GM18909 (cell line): Measurements from ENCODE around the gene PGA3.
A peak's percentile ranks its signal among the peaks of the same experiment; 100 is the strongest.
"Not testable (repeated sequence)": the region's sequence is repeated elsewhere in the genome, so short reads cannot be mapped to it uniquely, and the experiment has no call there.

Experiments used
- ATAC-seq: cut with Tn5 transposase; IDR thresholded peaks from one replicate; pipeline ENCODE4 v1.9.1; 2021; ENCODE audit warnings: mild to moderate bottlenecking; ENCODE audit not compliant: unreplicated experiment, poor library complexity

The PGA3 gene

DNA sequence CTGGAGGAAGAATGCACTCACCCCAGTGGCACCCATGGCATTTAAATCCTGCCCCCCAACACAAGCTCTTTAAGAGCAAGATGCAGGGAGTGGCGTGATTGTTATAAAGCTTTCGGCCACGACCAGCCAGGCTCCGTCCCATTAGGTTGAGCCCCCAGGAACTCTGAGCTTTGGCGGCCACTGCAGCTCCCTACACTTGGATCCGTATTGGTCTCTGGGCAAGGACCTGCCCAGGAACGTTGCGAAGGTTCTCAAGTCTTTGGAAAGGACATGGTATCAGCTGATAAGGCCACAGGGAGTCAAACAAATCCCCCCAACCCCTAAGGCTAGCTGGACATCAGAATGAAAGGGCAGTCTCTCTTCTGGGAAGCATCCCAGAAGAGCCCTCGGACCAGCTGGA lies 32.7 kb upstream of the PGA3 start:
- ATAC-seq = no peak

DNA sequence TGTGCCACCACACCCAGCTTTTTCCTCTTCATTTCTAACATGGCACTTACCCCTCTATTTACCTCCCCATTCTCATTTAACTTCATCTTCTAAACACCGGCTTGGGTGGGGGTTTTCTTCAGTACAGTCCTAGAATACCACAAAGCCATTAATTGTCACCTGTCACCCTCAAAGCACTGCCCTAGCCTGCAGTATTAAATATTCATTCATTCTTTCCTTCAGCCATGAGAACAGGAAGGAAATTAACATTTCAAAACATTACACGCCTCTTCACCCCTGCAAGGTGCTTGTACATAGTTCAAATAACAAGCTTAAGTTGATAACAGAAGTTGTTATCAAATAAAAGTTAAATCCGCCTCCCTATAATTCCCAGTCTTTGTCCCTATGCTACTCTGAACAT lies 31.4 kb upstream of the PGA3 start:
- ATAC-seq = no peak

DNA sequence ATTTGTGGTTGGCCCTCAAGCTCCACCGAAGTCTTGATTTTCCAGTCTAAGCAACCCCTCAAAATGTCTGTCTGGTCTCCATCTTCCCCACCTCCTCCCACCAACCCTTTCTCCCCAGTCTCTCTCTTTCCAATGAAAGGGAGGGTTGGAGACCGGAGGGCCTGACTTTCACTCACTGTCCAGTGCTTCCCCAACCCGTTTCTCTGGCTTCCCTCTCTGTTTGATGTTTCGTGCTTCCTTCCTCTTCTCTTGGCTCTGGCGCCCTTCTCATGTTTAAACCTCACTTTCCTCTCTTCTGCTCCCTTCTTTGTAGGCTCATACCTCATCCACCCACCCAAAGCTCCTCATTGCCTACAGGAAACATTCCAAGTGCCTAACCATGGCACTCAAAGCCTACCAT lies 31.0 kb upstream of the PGA3 start:
- no peak for ATAC-seq

DNA sequence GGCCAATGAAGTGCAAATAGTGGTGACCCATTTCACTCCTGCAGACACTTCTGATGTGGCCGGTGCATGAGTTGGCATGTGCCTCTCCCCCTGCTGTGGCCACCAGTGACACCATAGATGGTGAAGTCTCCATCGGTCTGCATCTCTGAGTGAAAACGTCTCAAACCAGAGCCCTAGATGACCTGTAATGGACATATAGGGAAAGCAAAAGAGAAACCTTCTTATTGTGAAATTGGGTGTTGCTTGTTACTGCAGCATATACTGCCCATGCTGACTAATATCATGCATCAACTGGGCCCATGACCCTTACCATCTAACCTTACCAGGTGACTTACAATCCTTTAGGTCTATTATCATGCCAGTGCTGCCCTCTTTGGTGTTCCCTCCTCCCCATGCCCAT lies 30.4 kb upstream of the PGA3 start:
- no peak for ATAC-seq

DNA sequence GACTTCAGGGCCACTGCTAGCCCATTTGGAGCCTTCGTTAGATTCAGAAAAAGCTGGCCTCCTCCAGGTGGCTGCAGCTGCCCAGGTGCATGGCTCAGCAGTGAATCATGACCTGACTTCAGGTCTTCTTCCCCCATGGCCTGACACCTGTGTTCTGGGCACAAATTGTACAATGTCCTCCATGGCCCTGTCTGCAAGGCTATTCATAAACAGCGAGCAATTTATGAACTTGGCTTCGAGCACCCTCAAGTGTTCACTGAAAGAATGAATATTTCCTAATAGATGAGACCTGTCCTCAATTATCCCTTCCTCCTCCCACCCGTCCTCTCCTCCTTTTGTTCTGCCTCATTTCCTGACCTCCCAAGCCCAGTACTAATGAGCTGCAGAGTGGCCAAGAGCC lies 29.9 kb upstream of the PGA3 start:
- no peak for ATAC-seq

DNA sequence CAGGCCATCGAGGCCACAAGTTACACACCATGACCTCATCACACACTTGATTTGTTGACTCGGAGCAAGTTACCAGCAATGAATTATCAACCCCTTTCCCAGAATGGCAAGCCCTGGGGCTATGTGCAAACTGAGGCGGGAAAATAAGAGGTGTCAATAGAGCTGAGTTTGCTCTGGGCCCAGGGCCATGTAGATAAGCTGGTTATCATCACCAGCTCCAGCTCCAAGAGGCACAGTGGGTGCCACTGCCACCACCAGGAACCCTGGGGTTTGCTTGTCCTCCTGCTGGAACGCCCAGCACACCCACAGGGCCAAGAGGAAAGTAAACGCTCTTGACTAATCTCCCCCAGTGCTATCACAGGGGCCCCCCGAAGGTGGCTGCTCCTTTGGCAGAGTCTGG lies 29.0 kb upstream of the PGA3 start:
- ATAC-seq = no peak

DNA sequence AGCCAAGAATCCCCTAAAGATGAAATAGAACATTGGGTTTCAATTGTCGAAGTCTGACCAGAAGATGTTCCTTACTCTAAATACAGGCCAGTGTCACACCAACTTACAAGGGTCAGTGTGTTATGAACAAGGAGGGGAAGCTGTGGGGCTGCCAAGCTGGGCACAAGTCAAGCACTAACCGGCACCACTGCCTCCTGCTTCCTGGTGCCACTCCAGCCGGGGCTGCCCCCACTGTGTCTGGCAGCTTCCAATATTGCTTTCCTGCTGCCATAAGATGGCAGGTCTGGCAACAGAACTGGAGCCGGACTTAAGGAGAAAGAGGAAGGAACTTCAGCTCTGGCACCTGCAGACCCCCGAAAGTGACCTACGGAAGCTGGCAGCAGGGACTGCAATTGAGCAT lies 28.4 kb upstream of the PGA3 start:
- no peak for ATAC-seq

DNA sequence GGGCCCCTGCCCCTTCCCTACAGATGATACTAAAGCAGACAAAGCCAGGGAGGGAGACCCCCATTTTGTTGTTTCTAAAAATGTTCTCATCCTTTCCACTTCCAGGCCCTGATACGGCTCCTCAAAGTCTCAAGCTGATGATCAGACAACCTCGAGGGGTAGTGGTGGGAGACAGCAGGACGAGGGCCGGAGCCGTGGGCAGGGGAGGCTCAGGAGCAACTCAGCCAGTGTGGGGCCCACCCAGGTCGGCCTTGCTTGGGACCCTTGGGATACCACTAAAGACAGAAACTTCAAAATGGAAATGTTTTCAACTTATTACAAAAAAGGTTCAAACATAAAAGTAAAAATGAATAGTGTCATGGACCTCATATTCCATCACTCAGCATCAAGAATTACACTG lies 26.9 kb upstream of the PGA3 start:
- ATAC-seq = no peak

DNA sequence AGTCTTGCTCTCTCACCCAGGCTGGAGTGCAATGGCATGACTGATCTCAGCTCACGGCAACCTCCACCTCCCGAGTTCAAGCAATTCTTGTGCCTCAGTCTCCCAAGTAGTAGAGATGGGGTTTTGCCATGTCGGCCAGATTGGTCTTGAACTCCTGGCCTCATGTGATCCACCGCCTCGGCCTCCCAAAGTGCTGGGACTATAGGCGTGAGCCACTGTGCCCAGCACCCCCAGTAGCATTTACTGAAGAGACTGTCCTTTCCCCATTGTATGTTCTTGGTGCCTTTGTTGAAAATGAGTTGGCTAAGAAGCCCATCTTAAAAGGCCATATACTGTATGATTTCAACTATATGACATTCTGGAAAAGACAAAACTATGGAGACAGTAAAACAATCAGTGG lies 23.1 kb upstream of the PGA3 start:
- not testable (repeated sequence) for ATAC-seq

DNA sequence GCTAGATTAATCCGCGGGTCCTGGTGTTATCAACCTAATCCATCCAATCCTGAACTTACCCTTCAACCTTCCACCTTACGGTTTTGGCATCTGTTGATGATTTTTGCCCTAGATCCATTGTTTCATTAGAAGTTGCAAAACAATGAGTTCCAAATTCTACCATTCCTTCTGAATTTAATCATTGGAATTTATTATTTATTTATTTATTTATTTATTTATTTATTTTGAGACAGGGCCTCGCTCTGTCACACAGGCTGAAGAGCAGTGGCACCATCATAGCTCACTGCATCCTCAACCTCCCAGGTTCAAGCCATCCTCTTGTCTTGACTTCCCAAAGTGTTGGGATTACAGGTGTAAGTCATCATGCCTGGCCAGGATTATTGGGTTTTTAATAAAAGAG lies 21.8 kb upstream of the PGA3 start:
- ATAC-seq = no peak

DNA sequence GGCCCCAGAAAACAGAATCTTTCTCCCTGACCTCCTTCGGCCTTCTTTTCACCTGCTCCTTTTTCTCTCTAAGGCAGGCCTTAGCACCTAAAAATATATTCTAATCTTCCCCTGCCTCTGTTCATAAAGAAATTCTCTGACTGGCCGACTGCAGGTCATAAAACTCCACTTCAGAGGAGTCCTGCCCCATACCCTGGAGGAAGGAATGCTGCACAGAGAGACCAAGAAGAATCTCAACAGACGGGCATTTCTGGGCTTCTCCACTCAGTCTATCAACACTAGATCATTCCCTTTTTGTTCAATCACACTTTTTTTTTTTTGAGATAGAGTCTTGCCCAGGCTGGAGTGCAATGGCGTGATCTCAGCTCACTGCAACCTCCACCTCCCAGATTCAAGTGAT lies 19.7 kb upstream of the PGA3 start:
- ATAC-seq = no peak

DNA sequence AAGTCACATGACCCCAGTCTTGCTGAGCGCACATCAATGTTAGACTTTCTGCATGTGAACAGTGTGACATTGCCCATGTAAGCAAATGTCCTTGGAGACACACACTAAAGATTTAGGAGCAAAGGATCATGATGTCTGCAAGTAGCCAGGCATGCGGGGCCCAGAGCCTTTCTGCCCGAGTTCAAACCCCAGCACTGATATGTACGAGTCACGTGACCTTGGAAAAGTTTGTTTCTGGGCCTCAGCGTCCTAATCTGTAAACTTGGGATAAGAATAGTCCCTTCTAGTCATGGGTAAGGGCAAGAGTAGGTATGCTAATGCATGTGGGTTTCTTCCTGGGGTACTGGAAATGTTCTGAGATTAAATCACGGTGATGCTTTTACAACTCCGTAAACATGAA lies 16.8 kb upstream of the PGA3 start:
- ATAC-seq = no peak

DNA sequence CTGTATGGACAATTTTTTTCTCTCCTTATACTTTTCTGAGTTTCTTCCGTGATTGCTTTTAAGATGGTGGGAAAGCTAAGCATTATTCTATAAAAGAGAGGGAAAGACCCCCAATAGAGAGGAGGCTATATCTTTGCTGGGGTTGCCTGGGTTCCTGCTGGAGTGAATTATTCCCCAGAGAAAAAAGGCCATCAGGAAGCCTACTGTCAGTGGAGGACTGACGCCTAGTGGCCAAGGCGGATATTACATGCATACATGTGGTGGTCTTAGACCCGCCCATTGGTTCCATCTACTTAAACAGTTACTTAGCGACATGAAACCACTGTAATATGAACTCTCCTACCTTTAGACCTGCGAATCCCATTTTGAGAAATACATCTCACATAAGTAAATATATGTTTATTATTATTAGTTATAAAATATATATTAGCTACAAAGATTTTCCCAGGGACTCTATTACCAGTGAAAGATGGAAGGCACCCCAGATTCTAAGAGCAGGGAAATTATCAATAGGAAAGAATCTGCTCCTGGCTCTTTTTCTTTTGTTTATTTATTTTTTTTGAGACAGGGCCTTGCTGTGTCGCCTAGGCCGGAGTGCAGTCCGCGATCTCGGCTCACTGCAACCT lies 15.7 kb upstream of the PGA3 start:
- ATAC-seq = peak; percentile 46

DNA sequence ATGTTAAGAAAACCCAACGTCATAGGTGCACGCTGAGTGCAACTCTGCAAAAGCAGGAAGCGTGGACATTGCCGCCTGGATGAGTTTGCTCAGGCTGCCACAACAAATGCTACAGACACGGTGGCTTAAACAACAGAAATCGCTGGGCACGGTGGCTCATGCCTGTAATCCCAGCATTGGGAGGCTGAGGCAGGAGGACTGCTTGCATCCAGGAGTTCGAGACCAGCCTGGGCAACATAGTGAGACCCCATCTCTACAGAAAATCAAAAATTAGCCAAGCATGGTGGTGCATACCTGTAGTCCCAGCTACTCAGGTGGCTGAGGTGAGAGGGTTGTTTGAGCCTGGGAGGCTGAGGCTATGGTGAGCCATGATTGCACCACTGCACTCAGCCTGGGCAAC lies 13.4 kb upstream of the PGA3 start:
- no peak for ATAC-seq

DNA sequence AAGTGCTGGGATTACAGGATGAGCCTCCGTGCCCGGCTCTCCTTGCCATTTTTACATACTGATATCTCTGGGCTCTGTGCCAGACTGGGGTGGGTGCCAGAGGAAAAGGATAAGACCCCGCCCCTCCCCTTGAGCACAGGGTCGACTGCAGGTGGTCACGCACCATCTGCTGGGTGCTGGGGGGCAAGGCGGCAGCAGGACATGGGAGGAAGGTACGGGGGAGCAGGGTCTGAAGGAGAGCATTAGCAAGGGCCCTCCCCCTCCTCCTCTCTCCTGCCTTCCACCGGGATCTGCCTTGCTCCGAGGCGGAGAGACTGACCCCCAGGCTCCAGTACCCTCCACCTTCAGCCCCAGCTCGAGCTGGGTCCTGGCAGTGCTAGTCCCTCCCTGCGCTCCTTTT lies 9.7 kb upstream of the PGA3 start:
- no peak for ATAC-seq

DNA sequence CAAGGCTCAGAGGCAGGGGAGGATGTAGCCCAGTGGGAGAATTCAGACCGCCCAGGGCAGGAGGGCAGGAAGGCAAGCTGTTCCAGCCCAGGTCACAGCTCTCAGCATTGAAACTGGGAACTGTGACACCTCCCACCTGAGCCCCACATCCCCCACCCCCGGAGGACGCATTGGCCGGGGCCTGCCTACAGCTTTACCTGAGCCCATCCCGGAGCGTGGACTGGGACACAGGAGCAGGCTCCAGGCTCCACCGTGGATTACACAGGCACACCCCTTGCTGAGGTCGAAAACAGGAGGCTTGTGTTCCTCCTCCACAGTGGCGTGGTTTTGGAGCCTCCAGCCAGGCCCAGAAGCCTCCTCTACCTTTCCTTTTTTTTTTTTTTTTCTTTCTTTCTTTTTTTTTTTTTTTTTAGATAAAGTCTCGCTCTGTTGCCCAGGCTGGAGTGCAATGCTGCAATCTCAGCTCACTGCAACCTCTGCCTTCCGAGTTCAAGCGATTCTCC lies 9.1 kb upstream of the PGA3 start:
- no peak for ATAC-seq

DNA sequence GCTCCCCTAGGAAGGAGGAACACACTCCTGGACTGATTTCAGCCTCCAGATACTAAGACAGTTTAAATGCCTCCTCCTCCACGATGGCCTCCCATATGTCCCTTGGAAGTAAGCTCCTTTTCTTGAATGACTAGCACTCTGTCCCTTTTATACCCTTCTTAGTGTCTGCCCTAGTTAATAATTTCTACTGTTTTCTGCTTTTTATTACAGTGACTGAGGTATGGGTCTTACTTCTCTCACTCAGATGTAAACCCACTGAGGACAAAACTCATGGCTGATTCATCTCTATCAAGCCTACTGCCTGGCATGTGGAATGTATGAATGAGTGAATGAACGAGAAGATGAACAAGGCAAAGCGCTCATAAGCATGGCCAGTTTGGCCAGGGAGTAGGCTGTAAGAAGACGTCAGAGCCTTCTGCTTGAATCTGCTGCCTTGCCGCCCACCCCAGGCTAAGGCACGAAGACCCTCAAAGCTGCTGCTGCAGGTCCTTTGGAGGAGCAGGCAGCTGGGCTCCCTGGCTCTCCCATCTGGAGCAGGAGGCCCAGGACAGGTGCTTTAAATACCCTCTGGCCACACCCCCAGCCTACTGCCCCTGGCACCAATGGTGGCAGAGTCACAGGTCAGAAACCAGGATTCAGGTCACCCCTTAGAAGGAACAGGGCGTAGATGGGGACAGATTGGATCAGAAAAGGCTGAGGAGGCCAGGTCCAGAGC lies 8.2 kb upstream of the PGA3 start:
- no peak for ATAC-seq

DNA sequence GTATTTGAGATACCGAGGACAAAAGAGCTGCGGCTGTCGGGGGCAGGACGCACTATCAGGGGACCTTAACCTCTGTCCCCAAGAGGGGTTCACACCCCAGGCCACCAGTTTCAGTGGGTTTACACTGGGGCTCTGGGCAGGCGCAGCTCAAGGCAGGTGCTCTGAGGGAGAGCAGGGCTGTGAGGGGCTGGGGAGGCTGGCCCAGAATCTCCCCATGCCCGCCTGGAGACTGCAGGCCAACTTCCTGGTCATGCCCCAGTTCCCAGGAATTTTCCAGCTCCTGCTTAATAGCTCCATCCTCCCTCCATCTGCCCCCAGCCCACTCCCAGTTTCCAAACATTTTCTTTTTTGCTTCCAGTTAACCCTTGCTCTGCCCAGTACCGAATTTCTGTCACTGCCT lies 7.6 kb upstream of the PGA3 start:
- ATAC-seq = no peak

DNA sequence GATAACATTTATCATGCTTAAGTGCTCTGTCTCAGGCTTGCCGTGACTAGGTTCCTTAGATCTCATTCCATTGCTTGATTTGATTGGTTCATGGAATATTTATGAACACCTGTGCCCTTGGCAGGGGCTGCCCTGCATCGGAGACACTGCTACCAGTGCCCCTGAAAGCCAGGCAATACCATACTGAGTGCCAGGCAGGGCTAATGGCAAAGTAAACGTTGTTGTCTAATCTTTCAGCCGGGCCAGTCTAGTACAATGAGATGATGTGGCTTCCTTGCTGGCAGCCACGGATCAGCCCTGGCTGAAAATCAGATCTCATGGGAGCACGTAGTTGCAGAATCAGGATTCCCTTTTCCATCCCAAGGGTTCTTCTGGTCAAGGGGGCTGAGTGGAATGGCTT lies 5.0 kb upstream of the PGA3 start:
- ATAC-seq = no peak

DNA sequence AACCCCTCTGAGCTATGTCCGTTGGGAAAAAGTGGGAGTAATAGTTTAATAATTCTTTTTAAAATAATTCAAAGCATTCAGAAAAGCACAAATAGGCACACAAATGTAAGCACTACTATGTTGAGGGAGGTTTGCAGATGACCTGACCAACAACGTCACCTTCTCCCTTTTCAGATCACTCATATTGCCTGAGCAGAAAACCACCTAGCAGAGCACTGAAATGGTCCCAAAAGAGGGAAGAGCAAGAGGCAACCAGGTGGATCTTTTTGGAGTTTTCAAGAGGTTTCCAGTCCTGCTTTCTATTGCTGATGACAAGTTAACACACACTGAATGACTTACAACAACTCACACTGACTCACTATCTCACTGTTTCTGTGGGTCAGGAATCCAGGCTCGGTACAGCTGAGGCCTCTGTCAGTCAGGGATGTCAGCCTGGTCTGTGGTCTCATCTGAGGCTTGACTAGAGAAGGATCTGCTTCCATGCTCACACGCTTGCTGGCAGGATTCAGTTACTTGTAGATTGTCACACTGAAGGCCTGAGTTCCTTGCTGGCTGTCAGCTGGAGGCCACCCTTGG lies 4.3 kb upstream of the PGA3 start:
- no peak for ATAC-seq

DNA sequence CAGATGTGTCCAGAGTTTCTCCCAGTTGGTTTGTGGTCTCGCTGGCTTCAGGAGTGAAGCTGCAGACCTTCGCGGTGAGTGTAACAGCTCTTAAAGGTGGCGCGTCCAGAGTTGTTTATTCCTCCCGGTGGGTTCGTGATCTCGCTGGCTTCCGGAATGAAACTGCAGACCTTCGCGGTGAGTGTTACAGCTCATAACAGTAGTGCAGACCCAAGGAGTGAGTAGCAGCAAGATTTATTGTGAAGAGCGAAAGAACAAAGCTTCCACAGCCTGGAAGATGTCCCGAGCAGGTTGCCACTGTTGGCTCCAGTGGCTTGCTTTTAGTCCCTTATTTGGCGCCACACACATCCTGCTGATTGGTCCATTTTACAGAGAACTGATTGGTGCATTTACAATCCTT lies 1.8 kb upstream of the PGA3 start:
- ATAC-seq = no peak

DNA sequence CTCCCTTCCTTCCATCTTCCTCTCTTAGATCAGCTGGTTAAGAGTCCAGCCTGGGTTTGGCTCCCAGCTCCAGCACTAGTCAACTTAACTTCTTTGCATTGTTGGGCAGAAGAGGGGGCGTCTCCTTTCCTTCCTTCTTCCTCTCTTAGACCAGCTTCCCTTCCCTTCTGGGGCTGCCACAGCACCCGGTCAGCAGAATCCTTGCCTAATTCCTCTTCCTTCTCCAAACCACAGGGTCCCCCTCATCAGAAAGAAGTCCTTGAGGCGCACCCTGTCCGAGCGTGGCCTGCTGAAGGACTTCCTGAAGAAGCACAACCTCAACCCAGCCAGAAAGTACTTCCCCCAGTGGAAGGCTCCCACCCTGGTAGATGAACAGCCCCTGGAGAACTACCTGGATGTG lies 558 bp downstream of the PGA3 start:
- ATAC-seq = not testable (repeated sequence)
